BJ (cell line): ENCODE results near the gene CDS2. TPM values are rescaled to one million over a fixed set of nuclear protein-coding genes. Genes with fewer than 3 reads are reported as not detected.
"Not testable (repeated sequence)": the region's sequence is repeated elsewhere in the genome, so short reads cannot be mapped to it uniquely, and the experiment has no call there.

Experiments
- CTCF ChIA-PET: fragments of 350-600 bp; formaldehyde crosslinking; extraction: SDS; loops from one replicate; lab custom pipeline; 2021; ENCODE audit warnings: antibody characterized with exemption, inconsistent platforms; lab: Yijun Ruan, JAX
- POLR2A ChIA-PET: fragments of 300-600 bp; sonication (Branson Sonifier 250); formaldehyde crosslinking; extraction: SDS; loops from one replicate; lab custom pipeline; 2021; ENCODE audit warnings: antibody characterized with exemption; lab: Charles Lee
- DNase-seq: peaks from one replicate; pipeline ENCODE4 v3.0.0-alpha.2; 2011; ENCODE audit warnings: low read depth
- H3K27me3 ChIP-seq: 2 replicates; pipeline ENCODE4 v1.6.0; 2011; ENCODE audit warnings: low read length; ENCODE audit not compliant: control insufficient read depth, insufficient read depth
- H3K36me3 ChIP-seq: 2 replicates; pipeline ENCODE4 v1.5.1; 2011; ENCODE audit warnings: low read length; ENCODE audit not compliant: control insufficient read depth, insufficient read depth
- H3K4me3 ChIP-seq: 2 replicates; pipeline ENCODE4 v1.5.1; 2011; ENCODE audit warnings: low read depth, mild to moderate bottlenecking, control low read depth, low read length
- CTCF ChIP-seq: IDR thresholded peaks from 2 replicates; pipeline ENCODE4 v1.5.1; 2011; ENCODE audit warnings: low read depth, mild to moderate bottlenecking, control low read depth, inconsistent platforms, low read length, moderate library complexity; ENCODE audit not compliant: insufficient read depth
- polyA plus RNA-seq: library from polyadenylated mRNA; depleted of rRNA; stranded (reverse); fragments of >200 nt; gene quantifications from 2 replicates; pipeline ENCODE4 v1.2.3, GENCODE V29; 2011

CDS2 gene
- polyA plus RNA-seq, 1 experiment = 25.2 TPM

- Histone ChIP-seq H3K27me3 (no peaks in the 10 kb centered on the region), H3K36me3 (peaks cover 2% of the 10 kb centered on the region; the same call in 1 of the 2 replicates), H3K4me3 (no peak overlapping the region)
- ChIA-PET CTCF (no interaction called here), POLR2A (no interaction called here)
- no peak for DNase-seq
- TF ChIP-seq CTCF = no peak
Observed at GRCh38 chr20:5095454-5095853, 31.4 kb upstream of the CDS2 start.

GRCh38 chr20:5095931-5096330, 30.9 kb upstream of the CDS2 start:
- DNase-seq = no peak
- ChIA-PET POLR2A (interaction anchor here (0.5 kb wide), 1 partner anchor 20 kb away, joined by 3 read pairs; no protein-coding TSS in a partner anchor), CTCF (interaction anchor here (1.3 kb wide), 1 partner anchor 139 kb away, joined by 3 read pairs; no protein-coding TSS in a partner anchor)
- no peak for TF ChIP-seq CTCF
- no peaks in the 10 kb centered on the region for H3K27me3 ChIP-seq
- peaks cover 2% of the 10 kb centered on the region; the same call in 1 of the 2 replicates for H3K36me3 ChIP-seq
- no peak overlapping the region for H3K4me3 ChIP-seq

GRCh38 chr20:5096463-5096862, 30.3 kb upstream of the CDS2 start:
- POLR2A ChIA-PET = interaction anchor here (0.5 kb wide), 1 partner anchor 19 kb away, joined by 3 read pairs; no protein-coding TSS in a partner anchor
- no peaks in the 10 kb centered on the region for H3K27me3 ChIP-seq
- no peak for DNase-seq
- TF ChIP-seq CTCF = no peak
- H3K4me3 ChIP-seq = no peak overlapping the region
- H3K36me3 ChIP-seq = peaks cover 2% of the 10 kb centered on the region; the same call in 1 of the 2 replicates
- CTCF ChIA-PET = interaction anchor here (0.6 to 1.3 kb wide), 2 partner anchors 39 to 140 kb away, joined by 3 read pairs; no protein-coding TSS in a partner anchor

- DNase-seq, POLR2A ChIA-PET, H3K36me3 ChIP-seq, H3K4me3 ChIP-seq, H3K27me3 ChIP-seq: not testable (repeated sequence)
- CTCF ChIA-PET = interaction anchor here (1.0 to 3.5 kb wide), 5 partner anchors 11 to 124 kb away, joined by 3 to 15 read pairs (median 3); no protein-coding TSS in a partner anchor
Observed at GRCh38 chr20:5099009-5099408, 27.8 kb upstream of the CDS2 start.

- H3K4me3 ChIP-seq, POLR2A ChIA-PET, DNase-seq, H3K27me3 ChIP-seq, H3K36me3 ChIP-seq: not testable (repeated sequence)
- CTCF ChIA-PET = interaction anchor here (0.7 to 3.5 kb wide), 15 partner anchors 11 to 482 kb away, joined by 3 to 15 read pairs (median 4); partner anchors contain the start of gene PCNA
Observed at GRCh38 chr20:5099909-5100308, 26.9 kb upstream of the CDS2 start.

GRCh38 chr20:5100684-5101347, 26.0 kb upstream of the CDS2 start:
- POLR2A ChIA-PET = no interaction called here
- no peak for DNase-seq
- Histone ChIP-seq H3K4me3 (no peak overlapping the region), H3K27me3 (no peaks in the 10 kb centered on the region), H3K36me3 (peaks cover 8% of the 10 kb centered on the region)
- TF ChIP-seq CTCF = peak; percentile 83
- CTCF ChIA-PET = interaction anchor here (0.7 to 3.5 kb wide), 36 partner anchors 8 to 492 kb away, joined by 3 to 15 read pairs (median 4); partner anchors contain the start of gene PCNA
